ENCODE results near the gene ST6GALNAC5. TPM values are rescaled to one million over a fixed set of nuclear protein-coding genes. Genes with fewer than 3 reads are reported as not detected.

Gene ST6GALNAC5
- total and polyA plus RNA-seq, 10 of the 15 experiments (the other 5 are each of a cell fraction or from before 2014, with no cell fraction given) = under 0.01 to 1.8 (median 0.07) TPM; not detected in 6

- no peak overlapping the region for H3K9ac ChIP-seq (ENCODE audit: control insufficient read depth, insufficient read depth, low read length)
- BruUV-seq (replicated peaks) = no TSS peak
Measured at GRCh38 chr1:76870037-76870436, 2.8 kb downstream of the ST6GALNAC5 start.

DNA sequence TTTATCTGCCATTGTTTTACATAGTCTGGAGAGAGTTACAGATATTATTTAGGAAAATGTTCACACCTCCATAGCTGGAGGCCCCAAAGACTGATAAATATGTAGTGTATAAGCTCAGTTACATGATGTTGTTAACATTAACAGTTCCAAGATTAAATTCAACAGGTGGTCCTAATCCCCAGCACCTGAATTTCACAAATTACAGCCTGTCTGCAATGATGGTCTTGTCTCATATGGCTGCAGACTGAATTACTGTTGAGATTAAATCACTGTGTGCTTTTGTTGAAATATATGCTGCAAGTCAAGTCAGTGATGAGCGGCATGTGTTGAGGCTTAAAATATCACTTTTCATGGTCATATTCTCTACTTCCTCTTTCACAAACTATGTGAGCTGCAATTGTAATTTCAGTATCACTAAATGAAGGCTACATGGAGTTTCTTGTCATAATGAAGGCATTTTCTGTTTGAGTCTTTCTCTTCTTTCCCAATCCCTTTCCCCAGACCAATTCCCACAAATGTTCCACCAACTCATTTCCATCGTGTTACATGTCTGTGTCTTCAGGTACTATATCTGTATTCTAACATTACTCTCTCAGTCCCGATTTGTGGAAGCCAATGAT is 4.2 kb downstream of the ST6GALNAC5 start:
- H3K27ac ChIP-seq (ENCODE audit: control insufficient read depth, insufficient read depth) = no peak overlapping the region
- ChIA-PET POLR2A (interaction anchor here (0.6 to 1.8 kb wide), 2 partner anchors 10 to 68 kb away, joined by 3 to 4 read pairs; no protein-coding TSS in a partner anchor), RAD21 (ENCODE audit: unreplicated experiment) (interaction anchor here (0.6 to 5.2 kb wide), 14 partner anchors 21 to 251 kb away, joined by 3 to 41 read pairs (median 3); no protein-coding TSS in a partner anchor), SMC1A (ENCODE audit: uncharacterized antibody, unreplicated experiment) (interaction anchor here (0.9 to 3.7 kb wide), 11 partner anchors 10 to 160 kb away, joined by 3 to 21 read pairs (median 5); no protein-coding TSS in a partner anchor), CTCF (interaction anchor here (1.3 to 1.4 kb wide), 4 partner anchors 48 to 160 kb away, joined by 3 to 7 read pairs (median 4); no protein-coding TSS in a partner anchor)
- H3K4me3 ChIP-seq = no peak overlapping the region
- WGBS (ENCODE audit: insufficient coverage, insufficient replicate concordance, low lambda C conversion rate, missing lambda C conversion rate) = 20% methylated on average over 3 of the region's 3 CpGs
- intact Hi-C loops (cut with micrococcal nuclease; ENCODE audit: unreplicated experiment) = no loop called here
- H3K4me2 ChIP-seq (ENCODE audit: control insufficient read depth, insufficient read depth) = peak overlapping the region; percentile 60; the same call in 1 of the 2 replicates
- peak; percentile 88 for ATAC-seq
- in situ Hi-C loops (cut with MboI) = no loop called here
- FAIRE-seq = peak; percentile 99
- BruUV-seq (replicated peaks) = no TSS peak
- H3K9ac ChIP-seq (ENCODE audit: control insufficient read depth, insufficient read depth, low read length) = no peak overlapping the region
- peaks cover 11% of the 10 kb centered on the region; the same call in 1 of the 2 replicates for H3K4me1 ChIP-seq (ENCODE audit: control insufficient read depth, insufficient read depth, low read length)
- H3K36me3 ChIP-seq (ENCODE audit: control insufficient read depth in 2 of 2, insufficient read depth in 2 of 2, low read length in 1 of 2) = no peaks in the 10 kb centered on the region
- no peak overlapping the region for H2AFZ ChIP-seq (ENCODE audit: control insufficient read depth, low read depth, low read length)
- H3K9me3 ChIP-seq (replicated peaks; ENCODE audit: control insufficient read depth, insufficient read depth, low read length) = no peaks in the 10 kb centered on the region; the same call in 2 of the 3 replicates
- no peaks in the 10 kb centered on the region for H3K79me2 ChIP-seq (ENCODE audit: control insufficient read depth, insufficient read depth, low read length)
- peaks cover 8 to 19% of the 10 kb centered on the region in 2 experiments for H3K27me3 ChIP-seq (replicated peaks in 1 of 2; ENCODE audit: control insufficient read depth in 2 of 2, insufficient read depth in 2 of 2, low read length in 1 of 2)
- no peaks in the 10 kb centered on the region for H4K20me1 ChIP-seq (ENCODE audit: control insufficient read depth, insufficient read depth)
- DNase-seq (ENCODE audit: low read depth, low spot score) = peak; percentile 15
- TF ChIP-seq KDM1A (IDR thresholded peaks at IDR 0.05; ENCODE audit: borderline replicate concordance) = no peak
- peak; percentile 75; the same call in 1 of the 2 replicates for TF ChIP-seq IRF4 (IDR thresholded peaks at IDR 0.05; ENCODE audit: low read depth, low read length)
- TF ChIP-seq, protein P1, sequence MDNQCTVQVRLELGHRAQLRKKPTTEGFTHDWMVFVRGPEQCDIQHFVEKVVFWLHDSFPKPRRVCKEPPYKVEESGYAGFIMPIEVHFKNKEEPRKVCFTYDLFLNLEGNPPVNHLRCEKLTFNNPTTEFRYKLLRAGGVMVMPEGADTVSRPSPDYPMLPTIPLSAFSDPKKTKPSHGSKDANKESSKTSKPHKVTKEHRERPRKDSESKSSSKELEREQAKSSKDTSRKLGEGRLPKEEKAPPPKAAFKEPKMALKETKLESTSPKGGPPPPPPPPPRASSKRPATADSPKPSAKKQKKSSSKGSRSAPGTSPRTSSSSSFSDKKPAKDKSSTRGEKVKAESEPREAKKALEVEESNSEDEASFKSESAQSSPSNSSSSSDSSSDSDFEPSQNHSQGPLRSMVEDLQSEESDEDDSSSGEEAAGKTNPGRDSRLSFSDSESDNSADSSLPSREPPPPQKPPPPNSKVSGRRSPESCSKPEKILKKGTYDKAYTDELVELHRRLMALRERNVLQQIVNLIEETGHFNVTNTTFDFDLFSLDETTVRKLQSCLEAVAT (IDR thresholded peaks at IDR 0.05) = no peak
- TF ChIP-seq ZBED1 (IDR thresholded peaks at IDR 0.05; ENCODE audit: borderline replicate concordance) = no peak
- no peak for TF ChIP-seq LARP7 (IDR thresholded peaks at IDR 0.05)
- no peak for TF ChIP-seq STAT3 (IDR thresholded peaks at IDR 0.05; ENCODE audit: low read depth, low read length)
- no peak for TF ChIP-seq FOS (IDR thresholded peaks at IDR 0.05; ENCODE audit: borderline replicate concordance, extremely low read depth, insufficient read length)
- no peak for TF ChIP-seq ZNF622 (IDR thresholded peaks at IDR 0.05)
- TF ChIP-seq SIN3A (IDR thresholded peaks at IDR 0.05; ENCODE audit: low read depth, low read length) = no peak
- TF ChIP-seq NRF1 (conservative IDR thresholded peaks at IDR 0.05; ENCODE audit: low read depth, low read length) = no peak
- TF ChIP-seq RUNX3 (IDR thresholded peaks at IDR 0.05; ENCODE audit: low read length) = peak; percentile 62; the same call in 1 of the 2 replicates
- TF ChIP-seq NFYA (IDR thresholded peaks at IDR 0.05; ENCODE audit: borderline replicate concordance, low read depth, low read length) = no peak
- TF ChIP-seq CEBPB (IDR thresholded peaks at IDR 0.05; ENCODE audit: borderline replicate concordance in 1 of 2, low read depth in 2 of 2, low read length in 2 of 2) = no peak

More at GRCh38 chr1:76870037-76870436, 2.8 kb downstream of the ST6GALNAC5 start:
- DNase-seq (ENCODE audit: low read depth, low spot score) (no peak), ATAC-seq (no peak), FAIRE-seq (peak; percentile 31)
- TF ChIP-seq NFYB (IDR thresholded peaks at IDR 0.05; ENCODE audit: insufficient read depth, low read depth, low read length) = no peak
- TF ChIP-seq WRNIP1 (IDR thresholded peaks at IDR 0.05; ENCODE audit: borderline replicate concordance, low read depth, low read length) = no peak
- no peak for TF ChIP-seq ZNF274 (IDR thresholded peaks at IDR 0.05; ENCODE audit: insufficient read depth, insufficient read length)
- in situ Hi-C loops (cut with MboI) (no loop called here), intact Hi-C loops (cut with micrococcal nuclease; ENCODE audit: unreplicated experiment) (no loop called here)
- Histone ChIP-seq H3K9me3 (replicated peaks; ENCODE audit: control insufficient read depth, insufficient read depth, low read length) (no peaks in the 10 kb centered on the region; the same call in 2 of the 3 replicates), H2AFZ (ENCODE audit: control insufficient read depth, low read depth, low read length) (no peak overlapping the region), H3K4me2 (ENCODE audit: control insufficient read depth, insufficient read depth) (no peak overlapping the region), H4K20me1 (ENCODE audit: control insufficient read depth, insufficient read depth) (no peaks in the 10 kb centered on the region), H3K79me2 (ENCODE audit: control insufficient read depth, insufficient read depth, low read length) (no peaks in the 10 kb centered on the region), H3K27ac (ENCODE audit: control insufficient read depth, insufficient read depth) (no peak overlapping the region), H3K4me3 (no peak overlapping the region), H3K4me1 (ENCODE audit: control insufficient read depth, insufficient read depth, low read length) (peaks cover 11% of the 10 kb centered on the region; the same call in 1 of the 2 replicates), H3K27me3 (replicated peaks in 1 of 2; ENCODE audit: control insufficient read depth in 2 of 2, insufficient read depth in 2 of 2, low read length in 1 of 2) (peaks cover 8 to 19% of the 10 kb centered on the region in 2 experiments), H3K36me3 (ENCODE audit: control insufficient read depth in 2 of 2, insufficient read depth in 2 of 2, low read length in 1 of 2) (no peaks in the 10 kb centered on the region)
- SMC1A ChIA-PET (ENCODE audit: uncharacterized antibody, unreplicated experiment) = interaction anchor here (0.8 to 2.8 kb wide), 17 partner anchors 10 to 539 kb away, joined by 3 to 22 read pairs (median 4); no protein-coding TSS in a partner anchor
- 36% methylated on average over 2 of the region's 2 CpGs for WGBS (ENCODE audit: insufficient coverage, insufficient replicate concordance, low lambda C conversion rate, missing lambda C conversion rate)
- CTCF ChIA-PET = interaction anchor here (0.9 to 1.5 kb wide), 4 partner anchors 64 to 161 kb away, joined by 3 to 10 read pairs (median 4); no protein-coding TSS in a partner anchor
- RAD21 ChIA-PET (ENCODE audit: unreplicated experiment) = interaction anchor here (0.7 to 5.2 kb wide), 9 partner anchors 20 to 539 kb away, joined by 3 to 41 read pairs (median 8); no protein-coding TSS in a partner anchor
- POLR2A ChIA-PET = interaction anchor here (0.5 to 1.1 kb wide), 2 partner anchors 65 to 1773 kb away, joined by 3 read pairs; no protein-coding TSS in a partner anchor
